Neural progenitor cell (in vitro differentiated cells): ENCODE data around the gene PRCP.

ENCODE experiments used
- EZH2 ChIP-seq: fragments of 200-600 bp; sonication (generic); IDR thresholded peaks from 2 replicates; pipeline ENCODE4 v1.6.1; 2017; ENCODE audit warnings: antibody characterized with exemption, mild to moderate bottlenecking, moderate library complexity
- EZH2phosphoT487 ChIP-seq: fragments of 200-600 bp; sonication (generic); IDR thresholded peaks from 2 replicates; pipeline ENCODE4 v1.6.1; 2017; ENCODE audit warnings: antibody characterized with exemption
- TF ChIP-seq, protein P1 (sequence below): fragments of 200-600 bp; sonication (generic); IDR thresholded peaks from 2 replicates; pipeline ENCODE4 v1.5.1; 2017; ENCODE audit warnings: antibody characterized with exemption, mild to moderate bottlenecking

DNA sequence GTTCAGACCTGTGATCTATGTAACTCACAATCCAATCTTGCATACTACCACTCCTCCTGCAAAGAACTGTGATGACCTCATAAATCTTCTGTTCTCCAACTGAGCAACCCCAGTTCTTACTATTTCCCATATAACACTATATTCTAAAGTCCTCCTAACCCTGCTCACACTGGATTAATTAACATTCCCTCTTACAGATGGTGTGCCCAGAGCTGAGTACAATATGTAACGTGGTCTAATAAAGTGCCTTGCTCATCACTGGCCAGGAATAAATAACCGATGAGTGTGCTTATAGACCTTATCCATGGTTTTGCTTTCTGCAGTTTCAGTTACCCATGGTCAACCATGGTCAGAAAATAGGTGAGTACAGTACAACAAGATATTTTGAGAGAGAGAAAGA, 28.6 kb downstream of the PRCP start:
- TF ChIP-seq, protein P1, sequence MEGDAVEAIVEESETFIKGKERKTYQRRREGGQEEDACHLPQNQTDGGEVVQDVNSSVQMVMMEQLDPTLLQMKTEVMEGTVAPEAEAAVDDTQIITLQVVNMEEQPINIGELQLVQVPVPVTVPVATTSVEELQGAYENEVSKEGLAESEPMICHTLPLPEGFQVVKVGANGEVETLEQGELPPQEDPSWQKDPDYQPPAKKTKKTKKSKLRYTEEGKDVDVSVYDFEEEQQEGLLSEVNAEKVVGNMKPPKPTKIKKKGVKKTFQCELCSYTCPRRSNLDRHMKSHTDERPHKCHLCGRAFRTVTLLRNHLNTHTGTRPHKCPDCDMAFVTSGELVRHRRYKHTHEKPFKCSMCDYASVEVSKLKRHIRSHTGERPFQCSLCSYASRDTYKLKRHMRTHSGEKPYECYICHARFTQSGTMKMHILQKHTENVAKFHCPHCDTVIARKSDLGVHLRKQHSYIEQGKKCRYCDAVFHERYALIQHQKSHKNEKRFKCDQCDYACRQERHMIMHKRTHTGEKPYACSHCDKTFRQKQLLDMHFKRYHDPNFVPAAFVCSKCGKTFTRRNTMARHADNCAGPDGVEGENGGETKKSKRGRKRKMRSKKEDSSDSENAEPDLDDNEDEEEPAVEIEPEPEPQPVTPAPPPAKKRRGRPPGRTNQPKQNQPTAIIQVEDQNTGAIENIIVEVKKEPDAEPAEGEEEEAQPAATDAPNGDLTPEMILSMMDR: no peak
- TF ChIP-seq EZH2: no peak
- no peak for TF ChIP-seq EZH2phosphoT487
